HG03066 (cell line): ENCODE measurements around the gene TDRKH.
"Not testable (repeated sequence)": the region's sequence is repeated elsewhere in the genome, so short reads cannot be mapped to it uniquely, and the experiment has no call there.

Source experiments
- ATAC-seq: cut with Tn5 transposase; IDR thresholded peaks from one replicate; pipeline ENCODE4 v1.9.1; 2021; ENCODE audit warnings: low read depth; ENCODE audit not compliant: unreplicated experiment

The TDRKH gene

GRCh38 chr1:151803164-151803563 lies 12.9 kb upstream of the TDRKH start:
- ATAC-seq: no peak

DNA sequence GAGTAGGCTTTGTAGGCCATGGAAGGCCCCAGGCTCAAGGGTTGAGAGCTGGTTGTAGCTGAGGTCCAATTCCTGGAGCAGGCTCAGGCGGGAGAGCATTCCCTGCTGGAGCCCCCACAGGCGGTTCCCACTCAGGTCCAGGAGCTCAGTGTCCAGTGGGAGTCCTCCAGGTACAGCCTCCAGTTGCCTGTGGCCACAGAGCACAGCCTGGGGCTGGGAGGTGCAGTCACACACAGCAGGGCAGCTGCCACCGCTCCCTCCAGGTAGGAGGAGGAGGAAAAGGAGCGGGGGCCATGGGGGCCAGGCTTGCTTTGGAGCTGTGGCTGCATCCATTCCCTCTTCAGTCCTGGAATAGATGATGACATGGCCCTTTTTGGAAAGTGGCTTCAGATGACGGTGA lies 12.1 kb upstream of the TDRKH start:
- ATAC-seq: no peak

DNA sequence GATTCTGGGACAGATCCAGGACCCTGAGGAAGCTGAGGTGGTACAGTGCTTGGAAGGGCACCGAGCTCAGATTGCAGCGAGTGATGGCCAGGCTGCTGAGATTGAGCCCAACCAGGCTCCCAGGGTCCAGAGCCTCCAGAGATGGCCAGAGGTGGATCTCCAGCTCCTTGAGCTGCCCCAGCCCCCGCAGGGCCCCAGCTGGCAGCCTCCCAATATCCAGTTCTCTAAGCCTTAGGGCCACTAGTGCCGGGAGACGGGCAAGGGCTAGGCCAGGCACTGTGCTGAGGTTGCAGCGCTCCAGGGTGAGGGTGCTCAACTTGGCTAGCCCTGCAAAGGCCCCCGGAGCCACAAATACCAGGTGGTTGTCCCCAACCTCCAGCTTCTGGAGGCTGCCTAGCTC lies 11.5 kb upstream of the TDRKH start:
- ATAC-seq: no peak

GRCh38 chr1:151801310-151801820 lies 11.1 kb upstream of the TDRKH start:
- ATAC-seq: no peak

GRCh38 chr1:151800830-151801229 lies 10.5 kb upstream of the TDRKH start:
- no peak for ATAC-seq

DNA sequence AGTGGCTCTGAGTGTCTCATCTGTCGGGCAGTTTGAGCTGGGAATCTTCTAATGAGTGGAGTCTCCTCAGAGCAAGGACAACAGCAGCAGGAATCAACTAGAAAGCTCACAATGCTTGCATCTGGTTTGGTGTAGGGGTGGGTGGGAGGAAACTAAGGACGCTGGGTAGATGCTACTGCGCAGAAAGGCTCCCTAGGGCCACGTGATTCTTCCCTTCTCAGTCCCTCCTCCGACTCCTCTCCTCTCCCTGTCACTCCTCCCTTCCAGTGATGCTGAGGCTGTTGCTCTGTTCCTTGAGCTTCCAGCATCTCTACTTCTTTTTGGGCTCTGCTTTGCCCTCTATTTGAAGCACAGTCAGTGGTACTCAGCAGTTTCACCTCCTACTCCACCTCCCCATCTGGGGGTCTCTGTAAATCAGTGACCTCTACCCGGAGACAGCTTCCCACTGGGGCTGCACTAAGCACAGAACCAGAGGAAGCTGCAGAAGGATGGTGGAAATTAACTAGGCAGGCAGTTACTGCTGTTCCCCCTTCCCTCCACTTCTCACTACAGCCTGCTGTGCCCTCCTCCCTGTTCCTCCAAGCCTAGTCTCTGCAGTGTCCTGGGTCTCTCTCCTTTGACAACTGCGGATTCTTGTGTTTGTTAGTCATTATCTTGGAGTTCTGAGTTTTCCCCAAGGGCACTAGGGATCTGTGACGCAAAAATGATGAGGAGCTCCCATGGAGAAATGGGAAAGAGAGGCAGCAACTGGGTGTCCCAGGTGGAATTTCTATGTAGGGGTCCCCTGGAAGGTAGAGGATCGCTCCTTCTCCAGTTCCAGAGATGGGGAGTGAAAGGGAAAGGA lies 9.1 kb upstream of the TDRKH start:
- ATAC-seq: no peak

- ATAC-seq: no peak
Observed at GRCh38 chr1:151798571-151798970, 8.3 kb upstream of the TDRKH start.

DNA sequence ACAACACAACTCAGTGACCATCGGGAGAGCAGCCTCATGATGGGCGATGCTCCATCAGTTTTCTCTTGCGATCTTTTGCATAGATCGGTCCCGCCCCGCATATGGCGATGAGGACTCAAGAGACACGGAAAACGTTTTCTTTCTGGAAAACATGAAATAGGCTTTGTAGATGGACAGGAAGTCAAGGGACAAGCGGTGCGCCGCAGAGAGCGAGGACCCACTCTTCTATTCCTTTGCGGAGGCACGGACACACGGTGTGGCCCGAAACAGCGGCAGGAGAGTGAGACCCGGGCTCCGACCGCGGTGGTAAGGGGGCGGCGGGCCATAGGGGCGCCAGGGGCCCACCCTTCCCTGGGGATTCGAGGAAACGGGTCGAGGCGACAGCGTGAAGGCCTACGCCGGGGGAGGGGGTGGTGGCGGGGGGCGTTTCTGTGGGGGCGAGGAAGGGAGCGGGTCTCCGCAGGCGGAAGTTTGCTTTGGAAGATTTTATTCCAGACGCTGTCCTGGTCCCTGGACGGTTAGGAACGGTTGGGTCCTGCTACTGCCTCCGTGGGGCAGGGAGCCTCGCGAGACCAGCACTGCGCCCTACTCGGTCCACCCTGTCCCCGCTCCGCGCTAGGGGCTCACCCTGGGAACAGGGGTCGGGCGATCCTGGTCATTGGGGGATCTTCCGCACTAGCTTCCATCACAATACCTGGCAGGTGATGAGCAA lies 796 bp upstream of the TDRKH start:
- peak; percentile 21 for ATAC-seq

GRCh38 chr1:151787689-151788088 lies 2.6 kb downstream of the TDRKH start:
- ATAC-seq: no peak

GRCh38 chr1:151783796-151784195 lies 6.5 kb downstream of the TDRKH start:
- no peak for ATAC-seq

DNA sequence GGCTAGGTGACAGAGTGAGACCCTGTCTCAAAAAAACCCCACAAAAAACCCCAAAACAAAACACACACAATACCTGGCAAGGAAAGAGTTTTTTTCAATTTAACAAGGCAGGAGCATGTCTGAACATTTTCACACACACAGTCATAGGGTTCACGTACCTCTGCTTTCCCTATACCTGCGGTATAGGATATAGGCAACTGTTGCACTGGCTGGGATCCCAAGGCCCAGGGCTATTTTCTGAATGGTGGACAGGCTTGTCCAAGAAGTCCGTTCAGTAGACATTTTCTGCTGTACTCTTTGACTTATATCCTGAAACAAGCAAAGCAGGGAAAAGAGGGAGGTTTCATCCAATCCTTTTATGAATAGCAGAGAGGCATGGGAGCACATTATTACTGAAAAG lies 7.6 kb downstream of the TDRKH start:
- no peak for ATAC-seq

- ATAC-seq: not testable (repeated sequence)
Observed at GRCh38 chr1:151782026-151782425, 8.3 kb downstream of the TDRKH start.

- not testable (repeated sequence) for ATAC-seq
Observed at GRCh38 chr1:151780736-151781135, 9.6 kb downstream of the TDRKH start.

GRCh38 chr1:151779852-151780251 lies 10.4 kb downstream of the TDRKH start:
- ATAC-seq: no peak

DNA sequence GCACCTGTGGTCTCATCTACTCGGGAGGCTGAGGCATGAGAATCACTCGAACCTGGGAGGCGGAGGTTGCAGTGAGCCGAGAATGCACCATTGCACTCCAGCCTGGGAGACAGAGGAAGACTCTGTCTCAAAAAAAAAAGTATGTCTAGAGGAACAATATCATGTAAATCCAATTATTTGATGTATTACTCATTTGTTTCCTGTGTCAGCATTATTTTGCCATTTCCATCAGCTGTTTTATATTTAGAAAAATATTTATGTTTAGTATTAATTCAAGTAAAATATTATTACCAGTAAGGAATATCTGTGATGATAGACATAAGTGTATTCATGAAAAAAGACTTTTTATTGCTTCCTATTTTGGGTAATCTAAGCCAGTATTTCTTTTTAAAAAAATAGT lies 13.0 kb downstream of the TDRKH start:
- ATAC-seq: no peak

- ATAC-seq: no peak
Observed at GRCh38 chr1:151776665-151777062, 13.6 kb downstream of the TDRKH start.

DNA sequence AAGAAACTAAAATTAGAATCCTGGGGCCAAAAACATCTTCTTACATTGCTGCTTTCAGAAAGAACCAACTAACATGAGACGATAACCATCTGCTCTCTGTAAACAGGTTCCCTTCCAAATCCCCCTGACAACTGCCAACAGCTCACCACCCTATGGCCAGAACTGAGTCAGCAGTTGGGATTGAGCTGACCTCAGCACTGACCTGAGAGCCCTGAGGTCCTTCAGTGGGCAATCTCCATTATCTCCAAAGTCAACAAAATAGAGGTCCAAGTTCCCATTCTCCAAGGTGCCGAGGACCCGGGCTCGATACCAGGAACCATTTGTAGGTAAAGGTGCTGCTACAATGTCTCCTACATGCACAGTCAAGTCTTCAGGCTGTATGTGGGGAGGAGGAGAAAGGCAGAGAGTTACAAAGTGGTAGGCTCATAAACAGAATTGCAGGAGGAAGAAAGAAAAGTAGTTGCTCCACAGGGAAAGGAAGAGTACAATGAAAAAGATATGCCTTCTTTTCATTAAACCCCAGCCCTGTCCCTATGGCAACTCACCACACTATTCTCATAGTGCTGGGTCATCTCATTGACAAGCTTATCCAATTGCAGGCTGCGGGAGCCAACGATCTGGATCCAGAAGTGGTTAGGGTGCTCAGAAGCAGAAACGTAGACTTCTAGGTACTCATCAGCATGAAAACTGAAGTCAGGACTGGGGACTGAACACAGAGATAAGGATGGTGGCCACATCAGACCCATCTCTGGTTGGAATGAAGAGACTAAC lies 14.2 kb downstream of the TDRKH start:
- no peak for ATAC-seq

DNA sequence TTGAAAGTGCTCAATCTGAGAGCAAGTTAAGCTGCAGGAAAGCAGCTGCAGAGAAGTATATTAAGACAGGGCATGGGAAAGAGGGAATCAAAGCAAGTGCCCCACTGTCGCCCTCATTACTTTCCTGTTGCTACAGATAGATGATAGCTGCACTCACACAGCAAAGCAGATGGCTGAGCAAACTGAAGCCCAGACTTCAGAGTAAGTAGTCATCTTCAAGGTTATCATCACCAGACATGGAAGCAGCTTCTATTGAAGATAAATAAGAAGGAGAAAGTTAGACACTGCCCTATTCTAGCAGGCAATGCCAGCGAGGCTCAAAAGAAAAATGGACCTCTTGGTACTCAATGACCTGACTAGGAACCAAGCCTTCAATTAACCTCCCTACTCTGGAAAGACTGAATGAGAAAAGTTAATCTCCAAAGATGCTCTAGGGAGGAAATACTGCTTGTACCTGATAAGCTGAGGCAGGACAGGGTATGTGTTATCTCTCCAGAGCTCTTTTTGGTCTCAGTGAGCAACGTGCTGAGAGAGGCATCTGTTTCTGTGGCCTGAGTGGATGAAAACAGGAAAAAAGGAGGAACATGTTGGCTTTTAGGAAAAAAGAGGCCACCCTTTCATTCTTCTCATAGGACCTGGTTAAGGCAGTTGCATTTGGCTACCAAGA lies 15.9 kb downstream of the TDRKH start:
- no peak for ATAC-seq

GRCh38 chr1:151773702-151774101 lies 16.6 kb downstream of the TDRKH start:
- ATAC-seq: no peak

DNA sequence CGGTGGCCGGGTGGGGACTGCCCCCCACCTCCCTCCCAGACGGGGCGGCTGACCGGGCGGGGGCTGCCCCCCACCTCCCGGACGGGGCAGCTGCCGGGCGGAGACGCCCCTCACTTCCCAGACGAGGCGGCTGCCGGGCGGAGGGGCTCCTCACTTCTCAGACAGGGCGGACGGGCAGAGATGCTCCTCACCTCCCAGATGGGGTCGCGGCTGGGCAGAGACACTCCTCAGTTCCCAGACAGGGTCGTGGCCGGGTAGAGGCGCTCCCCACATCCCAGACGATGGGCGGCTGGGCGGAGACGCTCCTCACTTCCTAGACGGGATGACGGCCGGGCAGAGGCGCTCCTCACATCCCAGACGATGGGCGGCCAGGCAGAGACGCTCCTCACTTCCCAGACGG lies 21.0 kb downstream of the TDRKH start:
- ATAC-seq: not testable (repeated sequence)
